Peyer's patch (tissue), 4 donors: ENCODE measurements around the gene MYO18B. TPM values are rescaled to one million over a fixed set of nuclear protein-coding genes. Genes with fewer than 3 reads are reported as not detected.

Experiments used
- DNase-seq, 3 donors: peaks; one replicate each; pipeline ENCODE4 v3.0.0-alpha.2; 2017 to 2019
- H3K27ac ChIP-seq, 4 donors: fragments of 200-600 bp; sonication (generic); one replicate each; pipeline ENCODE4 v1.5.1; 2016 to 2019
- H3K27me3 ChIP-seq, 2 donors: fragments of 200-600 bp; sonication (generic); one replicate each; pipeline ENCODE4 v1.5.1; 2019
- H3K36me3 ChIP-seq, 3 donors: fragments of 200-600 bp; sonication (generic); one replicate each; pipeline ENCODE4 v1.5.1; 2016 to 2019
- H3K4me1 ChIP-seq, 4 donors: fragments of 200-600 bp; sonication (generic); one replicate each; pipeline ENCODE4 v1.5.1; 2016 to 2019
- H3K4me3 ChIP-seq, 4 donors: fragments of 200-600 bp; sonication (generic); 1 replicate in 3 of 4; 2 replicates in 1 of 4; pipeline ENCODE4 v1.5.1; 2016 to 2019; ENCODE audit warnings: mild to moderate bottlenecking in 1 of 4
- H3K9me3 ChIP-seq, 4 donors: fragments of 200-600 bp; sonication (generic); one replicate each; pipeline ENCODE4 v1.5.1; 2016 to 2019; ENCODE audit warnings: mild to moderate bottlenecking in 1 of 4
- POLR2A ChIP-seq, 2 donors: fragments of 450-650 bp; IDR thresholded peaks; one replicate each; pipeline ENCODE4 v1.5.1; 2017; ENCODE audit warnings: antibody characterized with exemption in 2 of 2, mild to moderate bottlenecking in 2 of 2, moderate library complexity in 2 of 2
- total RNA-seq, 4 donors: library from RNA; depleted of rRNA; stranded (reverse); fragments of >200 nt; gene quantifications; one replicate each; pipeline ENCODE4 v1.1.0, GENCODE V29; 2016
- TF ChIP-seq, protein P1 (sequence below), 6 experiments: fragments of 450-650 bp in 4 of 6; fragments of 200-600 bp in 2 of 6; sonication (generic) in 1 of 6; IDR thresholded peaks; one replicate each; pipeline ENCODE4 v1.5.1; 2017 to 2019; ENCODE audit warnings: antibody characterized with exemption in 6 of 6, mild to moderate bottlenecking in 3 of 6, moderate library complexity in 1 of 6

Gene MYO18B
- total RNA-seq, 4 donors from 2014 or later: 0.28 to 0.83 TPM; not detected in 2

GRCh38 chr22:26045860-26046259 is 303.9 kb downstream of the MYO18B start:
- DNase-seq: no peak
- Histone ChIP-seq H3K4me1 (no peaks in the 10 kb centered on the region), H3K36me3 (no peaks in the 10 kb centered on the region), H3K9me3 (no peaks in the 10 kb centered on the region), H3K4me3 (no peak overlapping the region), H3K27me3 (no peaks in the 10 kb centered on the region), H3K27ac (no peak overlapping the region)
- no peak for TF ChIP-seq POLR2A (IDR thresholded peaks at IDR 0.05)
- TF ChIP-seq, protein P1, sequence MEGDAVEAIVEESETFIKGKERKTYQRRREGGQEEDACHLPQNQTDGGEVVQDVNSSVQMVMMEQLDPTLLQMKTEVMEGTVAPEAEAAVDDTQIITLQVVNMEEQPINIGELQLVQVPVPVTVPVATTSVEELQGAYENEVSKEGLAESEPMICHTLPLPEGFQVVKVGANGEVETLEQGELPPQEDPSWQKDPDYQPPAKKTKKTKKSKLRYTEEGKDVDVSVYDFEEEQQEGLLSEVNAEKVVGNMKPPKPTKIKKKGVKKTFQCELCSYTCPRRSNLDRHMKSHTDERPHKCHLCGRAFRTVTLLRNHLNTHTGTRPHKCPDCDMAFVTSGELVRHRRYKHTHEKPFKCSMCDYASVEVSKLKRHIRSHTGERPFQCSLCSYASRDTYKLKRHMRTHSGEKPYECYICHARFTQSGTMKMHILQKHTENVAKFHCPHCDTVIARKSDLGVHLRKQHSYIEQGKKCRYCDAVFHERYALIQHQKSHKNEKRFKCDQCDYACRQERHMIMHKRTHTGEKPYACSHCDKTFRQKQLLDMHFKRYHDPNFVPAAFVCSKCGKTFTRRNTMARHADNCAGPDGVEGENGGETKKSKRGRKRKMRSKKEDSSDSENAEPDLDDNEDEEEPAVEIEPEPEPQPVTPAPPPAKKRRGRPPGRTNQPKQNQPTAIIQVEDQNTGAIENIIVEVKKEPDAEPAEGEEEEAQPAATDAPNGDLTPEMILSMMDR (IDR thresholded peaks at IDR 0.05): no peak

- Histone ChIP-seq H3K4me3 (no peak overlapping the region), H3K27me3 (no peaks in the 10 kb centered on the region), H3K27ac (no peak overlapping the region), H3K36me3 (no peaks in the 10 kb centered on the region), H3K4me1 (no peaks in the 10 kb centered on the region), H3K9me3 (no peaks in the 10 kb centered on the region)
- DNase-seq: no peak
- no peak for TF ChIP-seq POLR2A (IDR thresholded peaks at IDR 0.05)
- TF ChIP-seq, protein P1 (IDR thresholded peaks at IDR 0.05): no peak
Measured at GRCh38 chr22:26047516-26047915, 305.5 kb downstream of the MYO18B start.

DNA sequence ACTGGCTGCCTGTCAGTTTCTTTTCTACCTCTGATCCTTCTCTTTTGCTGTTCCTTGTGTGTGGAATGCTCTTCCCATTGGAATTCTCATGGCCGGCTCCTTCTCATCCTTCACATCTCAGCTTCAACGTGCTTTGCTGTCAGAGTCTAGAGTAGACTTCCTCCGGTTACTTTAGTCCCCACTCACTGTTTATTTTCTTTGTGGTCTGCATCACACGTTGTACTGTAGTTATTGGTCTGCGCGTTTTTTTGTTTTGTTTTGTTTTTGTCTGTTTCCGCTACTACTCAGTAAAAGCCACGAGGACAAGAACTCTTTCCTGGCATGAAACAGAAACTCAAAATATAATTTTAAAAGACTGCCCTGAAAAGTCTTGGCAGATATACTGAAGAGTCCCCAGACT is 305.9 kb downstream of the MYO18B start:
- Histone ChIP-seq H3K36me3 (no peaks in the 10 kb centered on the region), H3K9me3 (no peaks in the 10 kb centered on the region), H3K4me1 (no peaks in the 10 kb centered on the region), H3K27me3 (no peaks in the 10 kb centered on the region), H3K27ac (no peak overlapping the region), H3K4me3 (no peak overlapping the region)
- no peak for TF ChIP-seq POLR2A (IDR thresholded peaks at IDR 0.05)
- TF ChIP-seq, protein P1 (IDR thresholded peaks at IDR 0.05): no peak
- DNase-seq: no peak

- Histone ChIP-seq H3K9me3 (no peaks in the 10 kb centered on the region), H3K4me3 (no peak overlapping the region), H3K36me3 (no peaks in the 10 kb centered on the region), H3K27ac (no peak overlapping the region), H3K27me3 (no peaks in the 10 kb centered on the region), H3K4me1 (no peaks in the 10 kb centered on the region)
- DNase-seq: no peak
- TF ChIP-seq, protein P1 (IDR thresholded peaks at IDR 0.05): no peak
- TF ChIP-seq POLR2A (IDR thresholded peaks at IDR 0.05): no peak
Measured at GRCh38 chr22:26050079-26050478, 308.1 kb downstream of the MYO18B start.

DNA sequence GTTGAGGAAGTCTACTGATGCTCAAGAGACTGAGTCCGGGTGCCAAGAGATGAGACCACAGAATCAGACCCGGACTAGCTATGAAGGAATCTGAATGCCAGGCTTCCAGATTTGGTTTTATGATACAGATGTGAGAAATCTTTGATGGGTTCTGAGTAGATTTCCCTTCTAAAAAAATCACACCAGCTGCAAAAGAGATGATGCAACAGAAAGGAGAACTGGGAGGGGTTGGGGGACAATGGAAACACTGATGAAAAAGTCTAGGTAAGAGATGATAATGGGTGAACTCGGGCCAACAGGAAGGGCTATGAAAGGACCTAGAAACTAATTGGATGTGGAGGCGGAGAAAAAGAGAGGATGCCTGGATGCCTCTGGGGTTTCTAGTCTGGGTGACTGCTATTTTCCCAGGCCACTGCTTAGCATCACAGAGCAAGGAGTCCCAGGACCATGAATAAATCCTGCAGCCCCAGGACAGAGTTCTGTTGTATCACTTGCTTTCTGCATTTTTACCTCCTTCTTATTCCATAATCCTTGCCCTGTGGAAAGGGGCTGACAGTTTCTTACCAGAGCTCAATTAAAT is 311.8 kb downstream of the MYO18B start:
- Histone ChIP-seq H3K36me3 (no peaks in the 10 kb centered on the region), H3K4me3 (no peak overlapping the region), H3K27me3 (no peaks in the 10 kb centered on the region), H3K4me1 (no peaks in the 10 kb centered on the region), H3K9me3 (no peaks in the 10 kb centered on the region), H3K27ac (no peak overlapping the region)
- DNase-seq: no peak
- TF ChIP-seq, protein P1 (IDR thresholded peaks at IDR 0.05): no peak
- TF ChIP-seq POLR2A (IDR thresholded peaks at IDR 0.05): no peak
